Heart right ventricle (tissue), 16 donors: Measurements from ENCODE around the gene TXNL1. TPM values are rescaled to one million over a fixed set of nuclear protein-coding genes. Genes with fewer than 3 reads are reported as not detected.
A peak's percentile ranks its signal among the peaks of the same experiment; 100 is the strongest.

Experiments
- ATAC-seq, 8 donors: fragments of 200-7000 bp; cut with Tn5 transposase; one replicate each; pipeline ENCODE4 v1.9.1; 2020; ENCODE audit warnings: mild to moderate bottlenecking in 8 of 8, moderate library complexity in 8 of 8, moderate number of reproducible peaks in 1 of 8
- DNase-seq, 2 donors: peaks; one replicate each; pipeline ENCODE4 v3.0.0-alpha.2; 2020
- H3K27ac ChIP-seq, 10 donors: fragments of 200-600 bp; sonication (generic) in 2 of 10; one replicate each; pipeline versions ENCODE4 v1.5.0 to v1.8.0; 2020 to 2022; ENCODE audit warnings: mild to moderate bottlenecking in 3 of 10
- H3K27me3 ChIP-seq, 7 donors: fragments of 200-600 bp; one replicate each; pipeline ENCODE4 v1.8.0; 2021 to 2022; ENCODE audit warnings: mild to moderate bottlenecking in 2 of 7
- H3K36me3 ChIP-seq, 9 donors: fragments of 200-600 bp; sonication (generic) in 1 of 9; one replicate each; pipeline versions ENCODE4 v1.5.0 to v1.8.0; 2020 to 2022; ENCODE audit warnings: mild to moderate bottlenecking in 2 of 9
- H3K4me1 ChIP-seq, 9 donors: fragments of 200-600 bp; sonication (generic) in 1 of 9; one replicate each; pipeline versions ENCODE4 v1.5.0 to v1.8.0; 2020 to 2022; ENCODE audit warnings: mild to moderate bottlenecking in 4 of 9
- H3K4me3 ChIP-seq, 10 donors: fragments of 200-600 bp; sonication (generic) in 2 of 10; one replicate each; pipeline versions ENCODE4 v1.5.0 to v1.8.0; 2020 to 2022; ENCODE audit warnings: mild to moderate bottlenecking in 7 of 10, moderate library complexity in 2 of 10
- H3K9me3 ChIP-seq, 11 donors: fragments of 200-600 bp in 10 of 11; sonication (generic) in 2 of 11; one replicate each; pipeline versions ENCODE4 v1.5.0 to v1.8.0; 2013 to 2022; ENCODE audit warnings: mild to moderate bottlenecking in 2 of 11, control low read depth in 1 of 11, moderate library complexity in 1 of 11
- CTCF ChIP-seq, 9 donors: fragments of 200-600 bp; sonication (generic) in 2 of 9; IDR thresholded peaks; one replicate each; pipeline versions ENCODE4 v1.5.0 to v1.8.0; 2021 to 2022; ENCODE audit warnings: antibody characterized with exemption in 9 of 9, mild to moderate bottlenecking in 5 of 9, moderate library complexity in 1 of 9
- WGBS, 2 donors: extraction: QIAGEN DNeasy Blood & Tissue Kit; methylation state at CpG; one replicate each; pipeline ENCODE4 v1.1.7; 2013; ENCODE audit warnings: inconsistent platforms in 1 of 2; 5-methylcytosine and 5-hydroxymethylcytosine counted together
- intact Hi-C, 10 donors: fragments of 100-400 bp; cut with DNase I; formaldehyde crosslinking; loops; one replicate each; pipeline versions ENCODE4 v1.11.1 to v1.14.2; 2022
- polyA plus RNA-seq, 2 donors: library from polyadenylated mRNA; stranded (reverse); fragments of 200-250 nt; gene quantifications; one replicate each; pipeline ENCODE4 v1.2.3, GENCODE V29; 2013
- total RNA-seq, 10 donors: library from RNA; stranded (reverse); fragmentation: NEBNext Ultra II Directional in 3 of 10; extraction: Animal tissue kit (Norgen Biotek cat#: 25700) in 3 of 10; gene quantifications; one replicate each; pipeline versions ENCODE4 v1.2.1 to v1.2.4, GENCODE V29; 2021 to 2023
- donor health status: Arrhythmogenic right ventricular cardiomyopathy.
- donor health status: ischemic (EF 13 %, LVEDD 7.1; RV severe dilation, severe dysfunction).
- donor health status: healthy with polysubstance abuse.
- donor health status: DM: no; HTN: yes; CAD: no.
- donor health status: DM: no; HTN: no; CAD: no.
- donor health status: ischemic (EF 25% LVEDD 6.9; RV normal size, moderate dysfunction).
- donor health status: ischemic (EF 25% LVEDD 5.7; RV mildly dilated, moderate dysfunction).
- donor health status: healthy.
- donor health status: DM: yes; HTN: yes; CAD: no.
- donor health status: Ischemic cardiomyopathy.
- donor health status: ischemic (EF 35%, LVEDD 5.7; RV mildly dilated, moderate dysfunction).
- donor health status: nonischemic (EF 11% LVEDD 7.7; RV severe dilation, severe dysfunction).
- donor health status: DM: yes; HTN: yes; CAD: no.
- donor health status: PGD.
- donor health status: ischemic (EF 29% LVEDD 5.4; RV normal size, mild dysfunction).
- donor health status: nonischemic (EF 23%, LVEDD 6.1; RV moderate dilation, normal function).

Gene TXNL1
- total and polyA plus RNA-seq, 12 donors, result 45.0 to 112 (median 89.3) TPM

GRCh38 chr18:56570978-56571377, 67.4 kb downstream of the TXNL1 start:
- intact Hi-C loops, result loop anchor here in 9 of 10 donors (5.0 to 10.0 kb wide), 13 partner anchors 586 to 1476 kb away; partner anchors contain the start of gene TCF4 (in 1 of the 9)
- H3K4me1 ChIP-seq, result peaks cover 10 to 51% (median 24%) of the 10 kb centered on the region in 9 donors
- H3K4me3 ChIP-seq, result no peak overlapping the region
- no peak for TF ChIP-seq CTCF (IDR thresholded peaks at IDR 0.05)
- no peak for DNase-seq
- H3K9me3 ChIP-seq, result no peaks in the 10 kb centered on the region
- H3K27ac ChIP-seq, result peak overlapping the region in 1 of 10 donors; percentile 85
- no peak for ATAC-seq
- no peaks in the 10 kb centered on the region for H3K36me3 ChIP-seq
- no peaks in the 10 kb centered on the region for H3K27me3 ChIP-seq
- 90 to 94% methylated on average over 3 of the region's 3 CpGs for WGBS, 2 donors

GRCh38 chr18:56569416-56569815, 69.0 kb downstream of the TXNL1 start:
- peak overlapping the region in 4 of 10 donors; percentile 16 to 85 (median 32) for H3K27ac ChIP-seq
- intact Hi-C loops, result loop anchor here in 3 of 10 donors (10.0 kb wide), 3 partner anchors 185 to 705 kb away; no protein-coding TSS in a partner anchor
- ATAC-seq (no peak), DNase-seq (no peak)
- H3K4me3 ChIP-seq, result no peak overlapping the region
- no peak for TF ChIP-seq CTCF (IDR thresholded peaks at IDR 0.05)
- no peaks in the 10 kb centered on the region for H3K9me3 ChIP-seq
- H3K36me3 ChIP-seq, result no peaks in the 10 kb centered on the region
- H3K27me3 ChIP-seq, result no peaks in the 10 kb centered on the region
- WGBS, 2 donors, result 44 to 80% methylated on average over 1 of the region's 1 CpG
- H3K4me1 ChIP-seq, result peaks cover 0 to 50% (median 8%) of the 10 kb centered on the region in 9 donors

GRCh38 chr18:56568986-56569385, 69.4 kb downstream of the TXNL1 start:
- Histone ChIP-seq H3K27ac (peak overlapping the region in 3 of 10 donors; percentile 17 to 85 (median 47)), H3K36me3 (no peaks in the 10 kb centered on the region), H3K4me1 (peaks cover 0 to 46% (median 4%) of the 10 kb centered on the region in 9 donors), H3K4me3 (no peak overlapping the region), H3K27me3 (no peaks in the 10 kb centered on the region), H3K9me3 (no peaks in the 10 kb centered on the region)
- intact Hi-C loops, result loop anchor here in 3 of 10 donors (10.0 kb wide), 3 partner anchors 184 to 704 kb away; no protein-coding TSS in a partner anchor
- ATAC-seq (peak in 2 of 8 donors; percentile 24 to 28), DNase-seq (no peak)
- no peak for TF ChIP-seq CTCF (IDR thresholded peaks at IDR 0.05)
- 89 to 92% methylated on average over 4 of the region's 4 CpGs for WGBS, 2 donors

GRCh38 chr18:56565551-56566345, 72.6 kb downstream of the TXNL1 start:
- ATAC-seq, result peak in 3 of 8 donors; percentile 23 to 53 (median 49)
- 65 to 67% methylated on average over 5 of the region's 5 CpGs for WGBS, 2 donors
- DNase-seq, result no peak

More at GRCh38 chr18:56565551-56566345, 72.6 kb downstream of the TXNL1 start:
- no peaks in the 10 kb centered on the region for H3K27me3 ChIP-seq
- no peaks in the 10 kb centered on the region for H3K36me3 ChIP-seq
- no peak for TF ChIP-seq CTCF (IDR thresholded peaks at IDR 0.05)
- H3K4me1 ChIP-seq, result peaks cover 0 to 40% (median 0%) of the 10 kb centered on the region in 9 donors
- intact Hi-C loops, result loop anchor here in 3 of 10 donors (10.0 kb wide), 3 partner anchors 181 to 701 kb away; no protein-coding TSS in a partner anchor
- H3K27ac ChIP-seq, result peak overlapping the region in 4 of 10 donors; percentile 14 to 45 (median 32)
- H3K4me3 ChIP-seq, result no peak overlapping the region
- H3K9me3 ChIP-seq, result no peaks in the 10 kb centered on the region
